Tibial nerve (tissue), 4 donors: ENCODE data around the gene PIK3CD. TPM values are rescaled to one million over a fixed set of nuclear protein-coding genes. Genes with fewer than 3 reads are reported as not detected.

Experiments used
- DNase-seq, 2 donors: peaks; one replicate each; pipeline ENCODE4 v3.0.0-alpha.2; 2019; ENCODE audit warnings: low spot score in 2 of 2
- H3K27ac ChIP-seq, 4 donors: fragments of 200-600 bp; sonication (generic) in 3 of 4; one replicate each; pipeline ENCODE4 v1.5.1; 2017 to 2019; ENCODE audit warnings: mild to moderate bottlenecking in 1 of 4
- H3K27me3 ChIP-seq, 2 donors: fragments of 200-600 bp; sonication (generic) in 1 of 2; one replicate each; pipeline versions ENCODE4 v1.5.1 to v1.6.0; 2017 to 2019
- H3K36me3 ChIP-seq, 3 donors: fragments of 200-600 bp; sonication (generic); one replicate each; pipeline ENCODE4 v1.5.1; 2018 to 2019
- H3K4me1 ChIP-seq, 4 donors: fragments of 200-600 bp; sonication (generic) in 3 of 4; one replicate each; pipeline ENCODE4 v1.5.1; 2017 to 2019
- H3K4me3 ChIP-seq, 4 donors: fragments of 200-600 bp; sonication (generic) in 3 of 4; one replicate each; pipeline ENCODE4 v1.5.1; 2017 to 2019; ENCODE audit warnings: mild to moderate bottlenecking in 1 of 4, moderate library complexity in 1 of 4
- H3K9me3 ChIP-seq, 4 donors: fragments of 200-600 bp; sonication (generic) in 3 of 4; one replicate each; pipeline ENCODE4 v1.5.1; 2017 to 2019
- CTCF ChIP-seq, 5 experiments: fragments of 200-600 bp in 3 of 5; fragments of 450-650 bp in 2 of 5; sonication (generic) in 3 of 5; IDR thresholded peaks; one replicate each; pipeline ENCODE4 v1.5.1; 2016 to 2019; ENCODE audit warnings: antibody characterized with exemption in 5 of 5, mild to moderate bottlenecking in 3 of 5, moderate library complexity in 2 of 5
- EP300 ChIP-seq, 2 donors: sonication (generic); formaldehyde crosslinking; IDR thresholded peaks; one replicate each; pipeline ENCODE4 v1.6.1; 2017; ENCODE audit warnings: antibody characterized with exemption in 2 of 2, mild to moderate bottlenecking in 1 of 2
- POLR2A ChIP-seq, 2 donors: fragments of 450-650 bp; IDR thresholded peaks; one replicate each; pipeline ENCODE4 v1.6.1; 2017; ENCODE audit warnings: antibody characterized with exemption in 2 of 2, mild to moderate bottlenecking in 2 of 2, moderate library complexity in 2 of 2
- WGBS, 2 donors: methylation state at CpG; one replicate each; pipeline ENCODE4 v1.1.5; 2018; 5-methylcytosine and 5-hydroxymethylcytosine counted together
- total RNA-seq, 4 donors: library from RNA; depleted of rRNA; stranded (reverse); fragments of >200 nt; gene quantifications; one replicate each; pipeline ENCODE4 v1.1.0, GENCODE V29; 2016

PIK3CD gene
- total RNA-seq, 4 donors from 2014 or later = 6.9 to 18.0 (median 10.2) TPM

- H3K36me3 ChIP-seq = peaks cover 0 to 100% (median 44%) of the 10 kb centered on the region in 3 donors
- H3K4me1 ChIP-seq = no peaks in the 10 kb centered on the region
- H3K4me3 ChIP-seq = no peak overlapping the region
- TF ChIP-seq CTCF (IDR thresholded peaks at IDR 0.05) (no peak), POLR2A (IDR thresholded peaks at IDR 0.05) (no peak), EP300 (IDR thresholded peaks at IDR 0.05) (no peak)
- peaks cover 0 to 12% (median 0%) of the 10 kb centered on the region in 4 donors for H3K9me3 ChIP-seq
- no peak for DNase-seq
- H3K27me3 ChIP-seq = no peaks in the 10 kb centered on the region
- peak overlapping the region in 1 of 4 donors; percentile 18 for H3K27ac ChIP-seq
- WGBS, 2 donors = 63 to 64% methylated on average over 25 of the region's 25 CpGs
These were observed 75.5 kb downstream of the PIK3CD start for GRCh38 chr1:9726905-9727595.

GRCh38 chr1:9728451-9729295 is 77.1 kb downstream of the PIK3CD start:
- Histone ChIP-seq H3K4me1 (no peaks in the 10 kb centered on the region), H3K27me3 (no peaks in the 10 kb centered on the region), H3K36me3 (peaks cover 0 to 100% (median 41%) of the 10 kb centered on the region in 3 donors), H3K9me3 (peaks cover 0 to 3% (median 0%) of the 10 kb centered on the region in 4 donors), H3K27ac (peak overlapping the region in 1 of 4 donors; percentile 19), H3K4me3 (no peak overlapping the region)
- no peak for DNase-seq
- 92% methylated on average over 32 to 33 of the region's 33 CpGs for WGBS, 2 donors
- TF ChIP-seq POLR2A (IDR thresholded peaks at IDR 0.05) (no peak), EP300 (IDR thresholded peaks at IDR 0.05) (no peak), CTCF (IDR thresholded peaks at IDR 0.05) (no peak)

DNA sequence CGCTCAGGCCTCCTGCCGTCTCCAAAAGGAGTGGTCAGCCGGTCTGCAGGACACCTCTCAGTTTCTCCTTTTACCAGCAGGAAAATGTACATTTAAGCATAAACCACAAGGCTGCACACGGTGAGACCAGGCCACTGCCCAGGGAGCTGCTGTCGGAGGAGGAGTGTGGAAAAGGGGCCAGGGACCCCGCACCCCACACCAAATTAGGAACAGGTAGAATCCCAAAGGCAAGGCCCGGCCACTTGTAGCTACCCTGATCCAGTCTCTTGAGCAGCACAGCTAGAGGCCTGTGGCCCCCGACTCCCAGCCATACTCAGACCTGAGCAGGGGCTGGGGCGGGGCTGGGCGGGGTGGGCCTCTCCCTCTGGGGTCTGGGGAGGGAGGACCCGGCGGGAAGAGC is 78.0 kb downstream of the PIK3CD start:
- Histone ChIP-seq H3K4me3 (no peak overlapping the region), H3K36me3 (peaks cover 0 to 100% (median 45%) of the 10 kb centered on the region in 3 donors)

DNA sequence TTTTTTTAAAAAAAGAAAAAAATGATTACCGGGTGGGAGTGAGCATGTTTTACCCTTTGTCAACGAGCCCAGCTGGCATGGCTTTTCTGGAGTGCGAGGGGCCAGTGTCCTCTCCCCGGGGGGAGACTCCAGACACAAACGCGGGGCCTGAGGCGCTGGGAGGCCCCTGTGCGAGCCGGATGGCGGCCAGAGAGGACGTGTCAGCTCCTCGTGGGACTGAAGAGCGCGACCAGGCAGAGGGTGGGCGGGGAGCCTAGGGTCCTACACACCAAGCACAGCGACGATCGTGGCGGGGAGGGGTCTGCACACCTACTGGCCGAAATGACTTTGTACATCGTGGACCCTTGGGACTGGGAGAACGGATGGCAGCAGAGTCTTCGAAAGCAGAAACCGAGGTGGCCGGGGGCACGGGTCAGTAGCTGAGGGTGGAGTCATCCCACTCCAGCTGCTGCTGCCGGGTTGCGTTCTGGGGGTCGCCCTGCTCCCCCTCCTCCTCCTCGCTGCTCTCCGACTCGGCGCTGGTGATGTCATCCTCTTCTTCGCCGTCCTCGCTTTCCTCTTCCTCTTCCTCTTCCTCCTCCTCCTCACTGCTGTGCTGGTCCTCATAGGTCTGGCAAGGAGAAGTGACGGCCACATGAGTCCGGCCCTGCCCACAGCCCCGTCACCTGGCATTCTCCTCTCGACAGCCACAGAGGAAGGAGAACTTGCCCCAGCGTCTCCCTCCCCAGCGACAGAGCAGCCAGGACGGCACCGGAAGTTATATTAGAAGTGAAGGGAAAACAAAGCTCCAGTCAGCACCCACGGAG is 78.8 kb downstream of the PIK3CD start:
- WGBS, 2 donors = 76 to 79% methylated on average over 45 of the region's 45 CpGs
- H3K9me3 ChIP-seq = no peaks in the 10 kb centered on the region
- H3K27me3 ChIP-seq = no peaks in the 10 kb centered on the region
- H3K4me3 ChIP-seq = no peak overlapping the region
- H3K27ac ChIP-seq = peak overlapping the region in 2 of 4 donors; percentile 17 to 43
- DNase-seq = peak in 1 of 2 donors; percentile 27
- H3K4me1 ChIP-seq = no peaks in the 10 kb centered on the region
- H3K36me3 ChIP-seq = peaks cover 0 to 100% (median 49%) of the 10 kb centered on the region in 3 donors
- TF ChIP-seq POLR2A (IDR thresholded peaks at IDR 0.05) = no peak
- no peak for TF ChIP-seq CTCF (IDR thresholded peaks at IDR 0.05)
- peak in 1 of 2 donors; percentile 30 for TF ChIP-seq EP300 (IDR thresholded peaks at IDR 0.05)

More for the DNA sequence above, 78.0 kb downstream of the PIK3CD start:
- WGBS, 2 donors = 83 to 93% methylated on average over 10 to 11 of the region's 12 CpGs
- H3K4me1 ChIP-seq = no peaks in the 10 kb centered on the region
- no peak for TF ChIP-seq EP300 (IDR thresholded peaks at IDR 0.05)
- no peak for TF ChIP-seq POLR2A (IDR thresholded peaks at IDR 0.05)
- no peak for TF ChIP-seq CTCF (IDR thresholded peaks at IDR 0.05)
- H3K27me3 ChIP-seq = no peaks in the 10 kb centered on the region
- no peaks in the 10 kb centered on the region for H3K9me3 ChIP-seq
- H3K27ac ChIP-seq = no peak overlapping the region
- DNase-seq = no peak
